ENCODE measurements around the gene HEXIM2.

The HEXIM2 gene

GRCh38 chr17:45128989-45129388, 32.7 kb upstream of the HEXIM2 start:
- no peak for TF ChIP-seq ZFX (IDR thresholded peaks at IDR 0.05; ENCODE audit: borderline replicate concordance)
- no peak for TF ChIP-seq CTCF (IDR thresholded peaks at IDR 0.05)
- H3K27ac ChIP-seq, result no peak overlapping the region

- TF ChIP-seq CTCF (IDR thresholded peaks at IDR 0.05) (no peak), ZFX (IDR thresholded peaks at IDR 0.05; ENCODE audit: borderline replicate concordance) (no peak)
- H3K27ac ChIP-seq, result no peak overlapping the region
Observed at GRCh38 chr17:45129426-45129939, 32.2 kb upstream of the HEXIM2 start.

GRCh38 chr17:45129940-45130680, 31.6 kb upstream of the HEXIM2 start:
- H3K27ac ChIP-seq, result no peak overlapping the region
- TF ChIP-seq CTCF (IDR thresholded peaks at IDR 0.05), result no peak
- TF ChIP-seq ZFX (IDR thresholded peaks at IDR 0.05; ENCODE audit: borderline replicate concordance), result no peak

- TF ChIP-seq ZFX (IDR thresholded peaks at IDR 0.05; ENCODE audit: borderline replicate concordance) (no peak), CTCF (IDR thresholded peaks at IDR 0.05) (no peak)
- no peak overlapping the region for H3K27ac ChIP-seq
Observed at GRCh38 chr17:45130681-45131615, 30.7 kb upstream of the HEXIM2 start.

- TF ChIP-seq CTCF (IDR thresholded peaks at IDR 0.05) (peak; percentile 87), ZFX (IDR thresholded peaks at IDR 0.05; ENCODE audit: borderline replicate concordance) (no peak)
- H3K27ac ChIP-seq, result peak overlapping the region; percentile 56
Observed at GRCh38 chr17:45131616-45132319, 29.9 kb upstream of the HEXIM2 start.

GRCh38 chr17:45132320-45132571, 29.4 kb upstream of the HEXIM2 start, which contains the start of gene PLCD3:
Gene PLCD3 (minus strand): TSS chr17:45132515. CDS start chr17:45132410, 105 bp downstream.
- peak within 1 kb of the TSS; percentile 56 for H3K27ac ChIP-seq
- TF ChIP-seq ZFX (IDR thresholded peaks at IDR 0.05; ENCODE audit: borderline replicate concordance), result no peak
- TF ChIP-seq CTCF (IDR thresholded peaks at IDR 0.05), result no peak

Measured in 22Rv1 (cell line).